Measurements from ENCODE around the gene LRRC8B.
"Not testable (repeated sequence)": the region's sequence is repeated elsewhere in the genome, so short reads cannot be mapped to it uniquely, and the experiment has no call there.

LRRC8B gene

DNA sequence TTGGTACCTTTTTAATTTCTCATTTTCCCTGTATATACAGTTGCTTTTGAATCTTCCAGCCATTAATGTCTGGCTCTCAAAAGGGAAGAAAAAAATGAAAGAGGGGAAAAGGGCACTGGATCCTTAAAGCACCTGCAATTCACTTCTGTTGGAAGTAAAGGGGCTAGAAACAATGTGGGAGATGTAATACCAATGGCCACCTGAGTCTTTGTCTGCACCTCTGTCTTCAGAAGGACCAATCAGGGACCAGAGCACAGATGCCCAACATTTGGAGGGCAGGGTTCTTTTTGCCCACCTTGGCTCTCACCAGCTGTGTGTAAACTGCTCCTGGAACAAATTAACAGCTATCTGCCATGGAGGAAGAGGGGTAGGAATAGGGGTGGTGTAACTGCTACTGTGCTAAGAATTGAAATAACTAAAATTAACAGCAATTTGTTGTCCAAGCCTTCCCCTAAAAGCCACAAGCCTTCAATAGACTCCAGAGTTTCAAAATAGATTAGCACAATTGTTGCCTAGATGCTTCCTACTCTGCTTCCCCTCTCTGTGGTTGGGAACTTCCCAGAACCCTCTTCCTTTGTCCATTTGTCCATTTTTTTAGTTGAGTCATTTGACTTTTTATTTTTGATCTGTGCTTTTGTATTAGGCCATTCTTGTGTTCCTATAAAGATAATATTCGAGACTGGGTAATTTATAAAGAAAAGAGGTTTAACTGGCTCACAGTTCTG, 11.5 kb upstream of the LRRC8B start:
- TF ChIP-seq, protein P1, sequence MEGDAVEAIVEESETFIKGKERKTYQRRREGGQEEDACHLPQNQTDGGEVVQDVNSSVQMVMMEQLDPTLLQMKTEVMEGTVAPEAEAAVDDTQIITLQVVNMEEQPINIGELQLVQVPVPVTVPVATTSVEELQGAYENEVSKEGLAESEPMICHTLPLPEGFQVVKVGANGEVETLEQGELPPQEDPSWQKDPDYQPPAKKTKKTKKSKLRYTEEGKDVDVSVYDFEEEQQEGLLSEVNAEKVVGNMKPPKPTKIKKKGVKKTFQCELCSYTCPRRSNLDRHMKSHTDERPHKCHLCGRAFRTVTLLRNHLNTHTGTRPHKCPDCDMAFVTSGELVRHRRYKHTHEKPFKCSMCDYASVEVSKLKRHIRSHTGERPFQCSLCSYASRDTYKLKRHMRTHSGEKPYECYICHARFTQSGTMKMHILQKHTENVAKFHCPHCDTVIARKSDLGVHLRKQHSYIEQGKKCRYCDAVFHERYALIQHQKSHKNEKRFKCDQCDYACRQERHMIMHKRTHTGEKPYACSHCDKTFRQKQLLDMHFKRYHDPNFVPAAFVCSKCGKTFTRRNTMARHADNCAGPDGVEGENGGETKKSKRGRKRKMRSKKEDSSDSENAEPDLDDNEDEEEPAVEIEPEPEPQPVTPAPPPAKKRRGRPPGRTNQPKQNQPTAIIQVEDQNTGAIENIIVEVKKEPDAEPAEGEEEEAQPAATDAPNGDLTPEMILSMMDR (conservative IDR thresholded peaks at IDR 0.05; ENCODE audit: control insufficient read depth, insufficient read depth, low read depth, low read length) = no peak
- H3K4me3 ChIP-seq (ENCODE audit: control insufficient read depth, low read depth, low read length) = no peak overlapping the region
- DNase-seq (ENCODE audit: low read depth) = no peak

- H3K4me3 ChIP-seq (ENCODE audit: control insufficient read depth, low read depth, low read length) = no peak overlapping the region
- DNase-seq (ENCODE audit: low read depth) = peak; percentile 92
- TF ChIP-seq, protein P1 (conservative IDR thresholded peaks at IDR 0.05; ENCODE audit: control insufficient read depth, insufficient read depth, low read depth, low read length) = no peak
These were observed 8.6 kb upstream of the LRRC8B start for GRCh38 chr1:89516055-89516454.

- no peak overlapping the region for H3K4me3 ChIP-seq (ENCODE audit: control insufficient read depth, low read depth, low read length)
- TF ChIP-seq, protein P1 (conservative IDR thresholded peaks at IDR 0.05; ENCODE audit: control insufficient read depth, insufficient read depth, low read depth, low read length) = no peak
- peak; percentile 75 for DNase-seq (ENCODE audit: low read depth)
These were observed 6.4 kb upstream of the LRRC8B start for GRCh38 chr1:89518221-89518631.

GRCh38 chr1:89519779-89520358, 4.8 kb upstream of the LRRC8B start:
- TF ChIP-seq, protein P1 (conservative IDR thresholded peaks at IDR 0.05; ENCODE audit: control insufficient read depth, insufficient read depth, low read depth, low read length) = peak; percentile 79
- DNase-seq (ENCODE audit: low read depth) = peak; percentile 66
- H3K4me3 ChIP-seq (ENCODE audit: control insufficient read depth, low read depth, low read length) = no peak overlapping the region

DNA sequence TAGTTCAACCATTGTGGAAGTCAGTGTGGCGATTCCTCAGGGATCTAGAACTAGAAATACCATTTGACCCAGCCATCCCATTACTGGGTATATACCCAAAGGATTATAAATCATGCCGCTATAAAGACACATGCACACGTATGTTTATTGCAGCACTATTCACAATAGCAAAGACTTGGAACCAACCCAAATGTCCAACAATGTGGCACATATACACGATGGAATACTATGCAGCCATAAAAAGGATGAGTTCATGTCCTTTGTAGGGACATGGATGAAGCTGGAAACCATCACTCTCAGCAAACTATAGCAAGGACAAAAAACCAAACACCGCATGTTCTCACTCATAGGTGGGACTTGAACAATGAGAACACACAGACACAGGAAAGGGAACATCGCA, 2.7 kb upstream of the LRRC8B start:
- not testable (repeated sequence) for DNase-seq (ENCODE audit: low read depth)

DNA sequence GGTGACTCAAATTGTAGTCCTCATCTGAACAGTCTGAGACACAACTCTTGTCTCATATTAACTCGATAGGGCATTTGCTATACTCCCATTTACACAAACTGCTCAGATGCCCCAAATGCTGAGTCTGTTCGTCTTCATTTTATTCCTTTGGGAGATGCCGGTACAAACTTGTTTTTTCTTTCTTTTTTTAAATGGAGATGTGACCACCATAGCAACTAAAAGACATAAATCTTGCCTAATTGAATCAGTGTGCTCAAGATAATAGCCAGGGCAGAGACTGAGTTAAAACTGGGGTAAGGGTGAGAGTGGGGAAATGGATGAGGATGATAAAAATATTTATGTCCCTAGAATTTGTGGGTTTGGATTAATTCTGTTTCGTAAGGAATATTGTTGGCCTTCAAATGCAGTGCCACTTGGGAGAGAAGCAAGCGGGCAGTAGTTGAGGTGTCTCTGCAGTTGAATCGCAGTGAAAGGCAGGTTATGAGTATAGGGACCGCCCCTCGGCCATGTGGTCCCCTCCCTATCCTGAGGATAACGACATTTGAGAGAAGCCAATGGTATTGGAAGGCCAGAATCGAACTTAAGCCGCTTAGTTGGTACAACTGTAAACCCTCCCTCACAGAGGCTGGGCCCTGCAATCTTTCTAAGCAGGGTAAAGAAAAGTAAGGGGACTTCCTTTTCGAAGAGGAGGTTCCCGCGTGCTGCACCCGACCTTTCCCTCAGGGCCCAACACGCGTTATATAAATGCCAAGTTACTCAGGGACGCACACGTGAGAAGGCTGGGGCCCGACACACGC, 859 bp upstream of the LRRC8B start:
- H3K4me3 ChIP-seq (ENCODE audit: control insufficient read depth, low read depth, low read length) = peak overlapping the region; percentile 94
- peak; percentile 75 for DNase-seq (ENCODE audit: low read depth)
- TF ChIP-seq, protein P1 (conservative IDR thresholded peaks at IDR 0.05; ENCODE audit: control insufficient read depth, insufficient read depth, low read depth, low read length) = no peak

More for the DNA sequence above, 2.7 kb upstream of the LRRC8B start:
- H3K4me3 ChIP-seq (ENCODE audit: control insufficient read depth, low read depth, low read length) = not testable (repeated sequence)
